ENCODE results near the gene ARG2.

GRCh38 chr14:67652189-67652588, 32.5 kb downstream of the ARG2 start:
- no peak for TF ChIP-seq STAT3 (IDR thresholded peaks at IDR 0.05; ENCODE audit: low read depth, low read length)
- no peak for TF ChIP-seq ZBED1 (IDR thresholded peaks at IDR 0.05; ENCODE audit: borderline replicate concordance)
- TF ChIP-seq CTCF (IDR thresholded peaks at IDR 0.05 in 2 of 3, conservative IDR thresholded peaks at IDR 0.05 in 1 of 3; ENCODE audit: control insufficient read depth in 2 of 3, extremely low read depth in 1 of 3, insufficient read depth in 1 of 3, low read depth in 3 of 3, low read length in 3 of 3) = no peak
- no peak for TF ChIP-seq ATF3 (IDR thresholded peaks at IDR 0.05; ENCODE audit: borderline replicate concordance, extremely low read depth, low read depth, low read length)
- TF ChIP-seq PML (IDR thresholded peaks at IDR 0.05; ENCODE audit: low read length) = no peak
- no peak for TF ChIP-seq ZNF687 (IDR thresholded peaks at IDR 0.05)
- no peak for TF ChIP-seq BHLHE40 (IDR thresholded peaks at IDR 0.05; ENCODE audit: borderline replicate concordance in 1 of 2, low read depth in 2 of 2, low read length in 1 of 2)
- no peak for TF ChIP-seq CHD2 (IDR thresholded peaks at IDR 0.05; ENCODE audit: borderline replicate concordance, low read depth, low read length)
- no peak for TF ChIP-seq USF1 (IDR thresholded peaks at IDR 0.05; ENCODE audit: borderline replicate concordance, extremely low read length, insufficient read depth, low read depth, low read length)
- TF ChIP-seq POLR2A (IDR thresholded peaks at IDR 0.05; ENCODE audit: low read depth, low read length) = no peak
- TF ChIP-seq ZSCAN29 (IDR thresholded peaks at IDR 0.05) = no peak
- TF ChIP-seq SMC3 (IDR thresholded peaks at IDR 0.05; ENCODE audit: borderline replicate concordance, low read length) = no peak
- no peak for TF ChIP-seq FOXK2 (IDR thresholded peaks at IDR 0.05)
